ENCODE measurements around the gene L3HYPDH. TPM values are rescaled to one million over a fixed set of nuclear protein-coding genes. Genes with fewer than 3 reads are reported as not detected.
A peak's percentile ranks its signal among the peaks of the same experiment; 100 is the strongest.

The L3HYPDH gene
- total and polyA plus RNA-seq, 2 of the 13 experiments (the other 11 are each of a cell fraction or from before 2014, with no cell fraction given) = 30.5 to 36.6 TPM

- no peak for TF ChIP-seq DMTF1 (CRISPR knock-in tag; IDR thresholded peaks at IDR 0.05)
- no peak for TF ChIP-seq PLRG1 (conservative IDR thresholded peaks at IDR 0.05)
- no peak for TF ChIP-seq CBX2 (IDR thresholded peaks at IDR 0.05; ENCODE audit: low read depth, low read length)
- no peak for TF ChIP-seq CBX2 (CRISPR knock-in tag; IDR thresholded peaks at IDR 0.05; ENCODE audit: low read depth)
- no peak for TF ChIP-seq HBP1 (CRISPR knock-in tag; IDR thresholded peaks at IDR 0.05; ENCODE audit: low read depth)
- no peak for TF ChIP-seq NFYB (CRISPR knock-in tag; IDR thresholded peaks at IDR 0.05)
- TF ChIP-seq ZNF850 (CRISPR knock-in tag; conservative IDR thresholded peaks at IDR 0.05) = no peak
- no peak for TF ChIP-seq RNF2 (conservative IDR thresholded peaks at IDR 0.05; ENCODE audit: low read depth)
- no peak for TF ChIP-seq ZNF672 (CRISPR knock-in tag; IDR thresholded peaks at IDR 0.05)
- no peak for TF ChIP-seq TFE3 (CRISPR knock-in tag; IDR thresholded peaks at IDR 0.05)
- TF ChIP-seq, protein P1, sequence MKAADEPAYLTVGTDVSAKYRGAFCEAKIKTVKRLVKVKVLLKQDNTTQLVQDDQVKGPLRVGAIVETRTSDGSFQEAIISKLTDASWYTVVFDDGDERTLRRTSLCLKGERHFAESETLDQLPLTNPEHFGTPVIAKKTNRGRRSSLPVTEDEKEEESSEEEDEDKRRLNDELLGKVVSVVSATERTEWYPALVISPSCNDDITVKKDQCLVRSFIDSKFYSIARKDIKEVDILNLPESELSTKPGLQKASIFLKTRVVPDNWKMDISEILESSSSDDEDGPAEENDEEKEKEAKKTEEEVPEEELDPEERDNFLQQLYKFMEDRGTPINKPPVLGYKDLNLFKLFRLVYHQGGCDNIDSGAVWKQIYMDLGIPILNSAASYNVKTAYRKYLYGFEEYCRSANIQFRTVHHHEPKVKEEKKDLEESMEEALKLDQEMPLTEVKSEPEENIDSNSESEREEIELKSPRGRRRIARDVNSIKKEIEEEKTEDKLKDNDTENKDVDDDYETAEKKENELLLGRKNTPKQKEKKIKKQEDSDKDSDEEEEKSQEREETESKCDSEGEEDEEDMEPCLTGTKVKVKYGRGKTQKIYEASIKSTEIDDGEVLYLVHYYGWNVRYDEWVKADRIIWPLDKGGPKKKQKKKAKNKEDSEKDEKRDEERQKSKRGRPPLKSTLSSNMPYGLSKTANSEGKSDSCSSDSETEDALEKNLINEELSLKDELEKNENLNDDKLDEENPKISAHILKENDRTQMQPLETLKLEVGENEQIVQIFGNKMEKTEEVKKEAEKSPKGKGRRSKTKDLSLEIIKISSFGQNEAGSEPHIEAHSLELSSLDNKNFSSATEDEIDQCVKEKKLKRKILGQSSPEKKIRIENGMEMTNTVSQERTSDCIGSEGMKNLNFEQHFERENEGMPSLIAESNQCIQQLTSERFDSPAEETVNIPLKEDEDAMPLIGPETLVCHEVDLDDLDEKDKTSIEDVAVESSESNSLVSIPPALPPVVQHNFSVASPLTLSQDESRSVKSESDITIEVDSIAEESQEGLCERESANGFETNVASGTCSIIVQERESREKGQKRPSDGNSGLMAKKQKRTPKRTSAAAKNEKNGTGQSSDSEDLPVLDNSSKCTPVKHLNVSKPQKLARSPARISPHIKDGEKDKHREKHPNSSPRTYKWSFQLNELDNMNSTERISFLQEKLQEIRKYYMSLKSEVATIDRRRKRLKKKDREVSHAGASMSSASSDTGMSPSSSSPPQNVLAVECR (CRISPR knock-in tag; IDR thresholded peaks at IDR 0.05; ENCODE audit: borderline replicate concordance) = 0 out of 2 replicates have a peak, but pooled peaks have one; percentile 21
- no peak for TF ChIP-seq FOXC1 (CRISPR knock-in tag; IDR thresholded peaks at IDR 0.05; ENCODE audit: borderline replicate concordance)
- TF ChIP-seq RXRA (CRISPR knock-in tag; IDR thresholded peaks at IDR 0.05) = 0 out of 2 replicates have a peak, but pooled peaks have one; percentile 2
- TF ChIP-seq, protein P2, sequence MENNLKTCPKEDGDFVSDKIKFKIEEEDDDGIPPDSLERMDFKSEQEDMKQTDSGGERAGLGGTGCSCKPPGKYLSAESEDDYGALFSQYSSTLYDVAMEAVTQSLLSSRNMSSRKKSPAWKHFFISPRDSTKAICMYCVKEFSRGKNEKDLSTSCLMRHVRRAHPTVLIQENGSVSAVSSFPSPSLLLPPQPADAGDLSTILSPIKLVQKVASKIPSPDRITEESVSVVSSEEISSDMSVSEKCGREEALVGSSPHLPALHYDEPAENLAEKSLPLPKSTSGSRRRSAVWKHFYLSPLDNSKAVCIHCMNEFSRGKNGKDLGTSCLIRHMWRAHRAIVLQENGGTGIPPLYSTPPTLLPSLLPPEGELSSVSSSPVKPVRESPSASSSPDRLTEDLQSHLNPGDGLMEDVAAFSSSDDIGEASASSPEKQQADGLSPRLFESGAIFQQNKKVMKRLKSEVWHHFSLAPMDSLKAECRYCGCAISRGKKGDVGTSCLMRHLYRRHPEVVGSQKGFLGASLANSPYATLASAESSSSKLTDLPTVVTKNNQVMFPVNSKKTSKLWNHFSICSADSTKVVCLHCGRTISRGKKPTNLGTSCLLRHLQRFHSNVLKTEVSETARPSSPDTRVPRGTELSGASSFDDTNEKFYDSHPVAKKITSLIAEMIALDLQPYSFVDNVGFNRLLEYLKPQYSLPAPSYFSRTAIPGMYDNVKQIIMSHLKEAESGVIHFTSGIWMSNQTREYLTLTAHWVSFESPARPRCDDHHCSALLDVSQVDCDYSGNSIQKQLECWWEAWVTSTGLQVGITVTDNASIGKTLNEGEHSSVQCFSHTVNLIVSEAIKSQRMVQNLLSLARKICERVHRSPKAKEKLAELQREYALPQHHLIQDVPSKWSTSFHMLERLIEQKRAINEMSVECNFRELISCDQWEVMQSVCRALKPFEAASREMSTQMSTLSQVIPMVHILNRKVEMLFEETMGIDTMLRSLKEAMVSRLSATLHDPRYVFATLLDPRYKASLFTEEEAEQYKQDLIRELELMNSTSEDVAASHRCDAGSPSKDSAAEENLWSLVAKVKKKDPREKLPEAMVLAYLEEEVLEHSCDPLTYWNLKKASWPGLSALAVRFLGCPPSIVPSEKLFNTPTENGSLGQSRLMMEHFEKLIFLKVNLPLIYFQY (CRISPR knock-in tag; IDR thresholded peaks at IDR 0.05; ENCODE audit: borderline replicate concordance) = 0 out of 2 replicates have a peak, but pooled peaks have one; percentile 7
- TF ChIP-seq SCMH1 (CRISPR knock-in tag; IDR thresholded peaks at IDR 0.05; ENCODE audit: borderline replicate concordance) = no peak
- TF ChIP-seq SYNCRIP (IDR thresholded peaks at IDR 0.05; ENCODE audit: insufficient read depth, low read depth, low read length) = no peak
- no peak for TF ChIP-seq ZNF253 (CRISPR knock-in tag; IDR thresholded peaks at IDR 0.05; ENCODE audit: borderline replicate concordance)
Measured at GRCh38 chr14:59484639-59485175, 499 bp upstream of the L3HYPDH start (continued).
